GM12891 (cell line): ENCODE measurements around the gene AQP10.
"Not testable (repeated sequence)": the region's sequence is repeated elsewhere in the genome, so short reads cannot be mapped to it uniquely, and the experiment has no call there.

Experiments used
- DNase-seq: peaks from one replicate; pipeline ENCODE4 v3.0.0; 2011; ENCODE audit warnings: low spot score; ENCODE audit not compliant: insufficient read length
- FAIRE-seq: peaks from 2 replicates; lab custom pipeline; 2011; peaks lifted over from hg19 to GRCh38; lab: Jason Lieb, UNC
- PAX5 ChIP-seq: IDR thresholded peaks from 2 replicates; pipeline ENCODE4 v1.6.1; 2011; ENCODE audit warnings: low read length, moderate library complexity, mild to moderate bottlenecking; ENCODE audit not compliant: insufficient read depth, severe bottlenecking
- POLR2A ChIP-seq: IDR thresholded peaks from 2 replicates; pipeline ENCODE4 v1.6.1; 2011; ENCODE audit warnings: low read depth, low read length, control low read depth
- POLR2AphosphoS5 ChIP-seq: IDR thresholded peaks from 2 replicates; pipeline ENCODE4 v1.6.1; 2011; ENCODE audit warnings: low read depth, low read length, control low read depth
- POU2F2 ChIP-seq: IDR thresholded peaks from 2 replicates; pipeline ENCODE4 v1.6.1; 2011; ENCODE audit warnings: low read depth, mild to moderate bottlenecking, control low read depth, low read length, moderate library complexity
- SPI1 ChIP-seq: IDR thresholded peaks from 2 replicates; pipeline ENCODE4 v1.6.1; 2011; ENCODE audit warnings: low read depth, low read length, control low read depth
- TAF1 ChIP-seq: IDR thresholded peaks from 2 replicates; pipeline ENCODE4 v1.6.1; 2011; ENCODE audit warnings: low read depth, low read length, control low read depth

AQP10 gene

GRCh38 chr1:154304664-154305337 lies 16.1 kb upstream of the AQP10 start:
- FAIRE-seq, result no peak
- DNase-seq, result no peak
- TF ChIP-seq PAX5 (no peak), POLR2AphosphoS5 (no peak), TAF1 (no peak), POU2F2 (no peak; the same call in 1 of the 2 replicates), SPI1 (no peak), POLR2A (no peak)

GRCh38 chr1:154306151-154306550 lies 14.7 kb upstream of the AQP10 start:
- FAIRE-seq (no peak), DNase-seq (no peak)
- TF ChIP-seq POLR2AphosphoS5, result no peak

GRCh38 chr1:154307670-154308270 lies 13.1 kb upstream of the AQP10 start:
- not testable (repeated sequence) for FAIRE-seq, DNase-seq

- FAIRE-seq, result not testable (repeated sequence)
Measured at GRCh38 chr1:154309136-154309535, 11.8 kb upstream of the AQP10 start.

GRCh38 chr1:154312229-154313065 lies 8.4 kb upstream of the AQP10 start:
- not testable (repeated sequence) for DNase-seq, FAIRE-seq

More at GRCh38 chr1:154309136-154309535, 11.8 kb upstream of the AQP10 start:
- DNase-seq, result not testable (repeated sequence)

- FAIRE-seq, result no peak
Measured at GRCh38 chr1:154313066-154313356, 7.9 kb upstream of the AQP10 start.

GRCh38 chr1:154314226-154314625 lies 6.7 kb upstream of the AQP10 start:
- not testable (repeated sequence) for FAIRE-seq, DNase-seq

More at GRCh38 chr1:154313066-154313356, 7.9 kb upstream of the AQP10 start:
- DNase-seq, result no peak
- TF ChIP-seq POU2F2, result no peak

- FAIRE-seq (no peak), DNase-seq (no peak)
- TF ChIP-seq POU2F2 (no peak), SPI1 (no peak), TAF1 (no peak), PAX5 (no peak), POLR2AphosphoS5 (no peak), POLR2A (no peak)
Measured at GRCh38 chr1:154316704-154317103, 4.2 kb upstream of the AQP10 start.

GRCh38 chr1:154318386-154318785 lies 2.5 kb upstream of the AQP10 start:
- DNase-seq (no peak), FAIRE-seq (no peak)
- TF ChIP-seq TAF1, result no peak
- no peak for TF ChIP-seq POU2F2
- no peak for TF ChIP-seq PAX5
- TF ChIP-seq POLR2A, result no peak
- no peak for TF ChIP-seq POLR2AphosphoS5
- TF ChIP-seq SPI1, result no peak

GRCh38 chr1:154321609-154321934 lies 679 bp downstream of the AQP10 start:
- FAIRE-seq, result not testable (repeated sequence)

GRCh38 chr1:154323493-154323892 lies 2.6 kb downstream of the AQP10 start:
- FAIRE-seq, result no peak
- TF ChIP-seq POLR2AphosphoS5 (no peak), POU2F2 (no peak), SPI1 (no peak), PAX5 (no peak), POLR2A (no peak), TAF1 (no peak)
- no peak for DNase-seq

More at GRCh38 chr1:154321609-154321934, 679 bp downstream of the AQP10 start:
- not testable (repeated sequence) for DNase-seq

- FAIRE-seq, result no peak
- TF ChIP-seq SPI1 (no peak), POLR2AphosphoS5 (no peak), TAF1 (no peak), POU2F2 (no peak), POLR2A (no peak), PAX5 (no peak)
- no peak for DNase-seq
Measured at GRCh38 chr1:154324241-154324640, 3.3 kb downstream of the AQP10 start.
